ENCODE results near the gene ARFGEF3. TPM values are rescaled to one million over a fixed set of nuclear protein-coding genes. Genes with fewer than 3 reads are reported as not detected.

Gene ARFGEF3
- total and polyA plus RNA-seq, 8 donors: 5.8 to 22.6 (median 8.1) TPM

- TF ChIP-seq CTCF (IDR thresholded peaks at IDR 0.05): no peak
- Histone ChIP-seq H3K4me1 (no peaks in the 10 kb centered on the region), H3K9me3 (no peaks in the 10 kb centered on the region), H3K27me3 (no peaks in the 10 kb centered on the region), H3K27ac (no peak overlapping the region), H3K4me3 (no peak overlapping the region), H3K36me3 (no peaks in the 10 kb centered on the region)
- DNase-seq (no peak), ATAC-seq (no peak)
- intact Hi-C loops (cut with DNase I): no loop called here
These were observed 22.5 kb downstream of the ARFGEF3 start for GRCh38 chr6:138184230-138184629.

GRCh38 chr6:138187156-138187555, 25.4 kb downstream of the ARFGEF3 start:
- Histone ChIP-seq H3K9me3 (no peaks in the 10 kb centered on the region), H3K4me1 (no peaks in the 10 kb centered on the region), H3K27me3 (no peaks in the 10 kb centered on the region), H3K36me3 (no peaks in the 10 kb centered on the region), H3K27ac (no peak overlapping the region), H3K4me3 (no peak overlapping the region)
- ATAC-seq: no peak
- intact Hi-C loops (cut with DNase I): no loop called here
- no peak for DNase-seq
- no peak for TF ChIP-seq CTCF (IDR thresholded peaks at IDR 0.05)

GRCh38 chr6:138188278-138188941, 26.7 kb downstream of the ARFGEF3 start:
- no peaks in the 10 kb centered on the region for H3K36me3 ChIP-seq
- H3K27me3 ChIP-seq: no peaks in the 10 kb centered on the region
- no peak overlapping the region for H3K4me3 ChIP-seq
- no peaks in the 10 kb centered on the region for H3K9me3 ChIP-seq
- DNase-seq: peak in 1 of 4 donors; percentile 21
- ATAC-seq: peak; percentile 17
- intact Hi-C loops (cut with DNase I): no loop called here
- no peak for TF ChIP-seq CTCF (IDR thresholded peaks at IDR 0.05)
- no peak overlapping the region for H3K27ac ChIP-seq
- no peaks in the 10 kb centered on the region for H3K4me1 ChIP-seq

GRCh38 chr6:138194287-138194686, 32.5 kb downstream of the ARFGEF3 start:
- peak overlapping the region in 1 of 2 donors; percentile 57 for H3K27ac ChIP-seq
- H3K36me3 ChIP-seq: no peaks in the 10 kb centered on the region
- ATAC-seq (peak; percentile 71), DNase-seq (peak in 3 of 4 donors; percentile 43 to 68 (median 57))
- intact Hi-C loops (cut with DNase I): no loop called here
- TF ChIP-seq CTCF (IDR thresholded peaks at IDR 0.05): no peak
- H3K9me3 ChIP-seq: no peaks in the 10 kb centered on the region
- H3K4me3 ChIP-seq: no peak overlapping the region
- H3K27me3 ChIP-seq: no peaks in the 10 kb centered on the region
- H3K4me1 ChIP-seq: no peaks in the 10 kb centered on the region

- H3K36me3 ChIP-seq: no peaks in the 10 kb centered on the region
- H3K4me3 ChIP-seq: no peak overlapping the region
- no peak for TF ChIP-seq CTCF (IDR thresholded peaks at IDR 0.05)
- no peaks in the 10 kb centered on the region for H3K9me3 ChIP-seq
- H3K4me1 ChIP-seq: no peaks in the 10 kb centered on the region
- H3K27ac ChIP-seq: peak overlapping the region in 1 of 2 donors; percentile 7
- DNase-seq (no peak), ATAC-seq (peak; percentile 46)
- intact Hi-C loops (cut with DNase I): no loop called here
- no peaks in the 10 kb centered on the region for H3K27me3 ChIP-seq
These were observed 34.5 kb downstream of the ARFGEF3 start for GRCh38 chr6:138196122-138196738.
